LHCN-M2 (cell line): ENCODE results near the gene DYSF. TPM values are rescaled to one million over a fixed set of nuclear protein-coding genes. Genes with fewer than 3 reads are reported as not detected.

ENCODE experiments used
- DNase-seq: peaks from one replicate; pipeline ENCODE4 v3.0.0-alpha.2; 2012; ENCODE audit warnings: low read depth
- total RNA-seq: library from RNA; depleted of rRNA; stranded (reverse); fragments of >200 nt; gene quantifications from 2 replicates; pipeline ENCODE4 v1.2.3, GENCODE V29; 2014

DYSF gene
- total RNA-seq, 1 experiment from 2014 or later, result 59.5 TPM

DNA sequence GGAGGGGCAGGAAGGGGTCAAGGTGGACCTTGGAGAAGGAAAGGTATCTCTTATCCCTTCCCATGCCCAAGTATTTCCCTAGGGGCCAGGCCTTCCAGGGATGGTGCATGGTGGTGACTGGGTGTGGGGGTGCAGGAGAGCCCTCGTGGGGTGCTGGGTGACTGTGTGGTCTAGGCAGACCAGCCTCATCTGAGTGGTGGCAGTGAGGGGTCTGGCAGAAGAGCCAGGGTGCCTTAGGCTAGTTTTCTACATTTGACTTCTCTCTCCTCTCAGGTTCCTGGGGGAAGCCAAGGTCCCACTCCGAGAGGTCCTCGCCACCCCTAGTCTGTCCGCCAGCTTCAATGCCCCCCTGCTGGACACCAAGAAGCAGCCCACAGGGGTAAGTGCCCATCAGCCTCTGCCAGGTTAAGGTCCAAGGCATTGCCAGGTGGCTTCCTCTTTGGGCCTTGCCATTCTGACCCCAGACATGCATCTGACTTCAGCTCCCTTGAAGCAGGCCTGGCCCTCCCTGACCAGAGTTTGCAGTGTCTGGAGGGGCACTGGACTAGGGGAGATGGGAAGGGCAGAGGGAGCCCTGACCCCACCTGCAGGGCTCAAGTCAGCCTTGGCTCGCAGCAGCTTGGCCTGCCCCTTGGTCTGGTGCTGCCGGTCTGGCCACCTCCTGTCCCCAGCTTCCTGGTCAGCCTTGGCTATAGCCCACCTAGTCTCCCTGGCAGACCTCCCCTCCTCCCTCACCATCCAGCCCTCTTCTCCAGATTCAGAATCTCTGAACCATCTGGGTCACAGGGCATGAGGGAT, 49.8 kb downstream of the DYSF start:
- no peak for DNase-seq

DNA sequence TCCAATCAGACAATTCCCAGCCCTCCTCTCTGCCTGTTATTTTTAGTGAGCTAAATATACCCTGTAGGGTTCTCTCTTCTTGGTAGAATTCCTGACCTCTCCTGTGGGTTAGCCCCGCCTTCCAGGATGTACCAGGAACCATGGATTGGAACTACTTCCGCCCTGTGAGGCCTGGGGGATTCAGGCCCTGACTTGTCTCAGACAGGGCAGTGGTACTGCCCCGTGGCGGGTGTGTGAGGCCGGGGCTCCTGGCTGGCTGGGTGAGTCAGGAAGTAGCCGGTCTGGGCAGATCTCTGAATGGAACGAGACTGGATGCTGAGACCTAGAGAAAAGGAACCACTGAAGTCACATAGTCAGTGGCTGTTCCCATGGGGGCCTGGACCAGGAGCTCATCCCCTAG, 50.5 kb downstream of the DYSF start:
- DNase-seq, result no peak

DNA sequence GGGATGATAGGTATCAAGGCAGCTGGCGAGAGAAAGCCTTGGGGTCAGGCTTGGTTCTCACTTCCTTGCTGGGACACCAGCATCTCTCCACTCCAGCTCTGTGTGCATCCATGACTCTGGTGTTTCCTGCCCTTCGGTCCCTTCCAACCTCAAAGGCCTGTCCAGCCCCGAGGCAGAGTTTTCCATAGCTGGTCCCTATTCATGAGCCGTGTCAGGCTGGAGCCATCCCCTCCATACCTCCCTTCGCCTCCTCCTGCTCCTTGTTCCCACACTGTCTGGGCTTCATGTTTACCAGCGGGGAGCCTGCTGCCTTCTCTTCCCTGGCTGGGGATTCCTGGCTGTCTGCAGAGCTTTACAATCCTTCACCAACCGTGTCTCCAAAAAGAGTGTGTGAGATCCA, 51.2 kb downstream of the DYSF start:
- no peak for DNase-seq

DNA sequence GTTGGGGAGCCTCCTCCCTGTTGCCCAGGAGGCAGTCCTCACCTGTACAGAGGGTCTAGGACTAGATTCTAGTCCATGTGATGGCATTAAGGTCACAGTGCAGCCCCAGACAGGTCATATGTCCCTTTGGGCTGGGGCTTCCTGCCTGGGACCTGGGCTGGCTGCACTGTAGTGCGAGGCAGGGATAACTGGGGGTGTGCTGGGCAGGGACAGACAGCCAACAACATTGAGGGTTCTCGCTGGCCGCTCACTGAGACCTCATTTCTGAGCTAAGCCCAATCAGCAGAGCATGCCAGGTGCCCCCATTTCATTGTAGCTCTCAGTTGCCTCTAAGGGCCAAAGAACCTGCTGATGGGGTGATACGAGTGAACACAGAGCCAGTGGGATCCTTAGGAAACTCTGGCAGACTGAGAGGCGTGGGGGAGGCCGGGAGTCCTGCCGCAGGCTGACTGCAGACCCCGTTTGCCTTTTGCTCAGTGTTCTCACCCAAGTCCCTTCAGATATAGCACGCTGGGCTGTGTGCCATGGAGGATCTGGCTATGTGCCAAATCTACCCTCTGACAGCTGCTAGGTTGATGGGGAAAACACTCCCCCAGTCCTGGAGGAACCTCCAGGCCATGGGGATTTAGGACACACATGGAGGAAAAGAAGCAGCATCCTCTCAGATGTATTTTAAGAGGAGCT, 51.9 kb downstream of the DYSF start:
- peak; percentile 76 for DNase-seq

DNA sequence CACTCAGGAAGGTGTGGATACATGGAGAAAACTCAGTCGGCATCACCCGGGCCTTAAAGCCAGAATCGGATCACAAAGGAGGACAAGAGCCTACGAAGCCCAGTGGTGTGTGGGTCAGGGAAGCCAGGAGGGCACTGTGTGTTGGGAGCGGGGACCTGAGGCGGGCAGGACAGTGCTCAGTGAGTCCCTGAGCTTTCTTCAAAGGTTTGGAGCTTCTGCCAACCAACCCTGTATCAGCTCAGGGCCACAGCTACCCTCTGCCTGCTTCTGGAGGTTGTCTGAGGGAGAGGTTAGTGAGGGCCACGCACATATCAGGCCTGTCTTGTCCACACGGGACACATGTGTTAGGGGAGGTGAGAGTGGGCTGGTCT, 52.4 kb downstream of the DYSF start:
- DNase-seq, result no peak

DNA sequence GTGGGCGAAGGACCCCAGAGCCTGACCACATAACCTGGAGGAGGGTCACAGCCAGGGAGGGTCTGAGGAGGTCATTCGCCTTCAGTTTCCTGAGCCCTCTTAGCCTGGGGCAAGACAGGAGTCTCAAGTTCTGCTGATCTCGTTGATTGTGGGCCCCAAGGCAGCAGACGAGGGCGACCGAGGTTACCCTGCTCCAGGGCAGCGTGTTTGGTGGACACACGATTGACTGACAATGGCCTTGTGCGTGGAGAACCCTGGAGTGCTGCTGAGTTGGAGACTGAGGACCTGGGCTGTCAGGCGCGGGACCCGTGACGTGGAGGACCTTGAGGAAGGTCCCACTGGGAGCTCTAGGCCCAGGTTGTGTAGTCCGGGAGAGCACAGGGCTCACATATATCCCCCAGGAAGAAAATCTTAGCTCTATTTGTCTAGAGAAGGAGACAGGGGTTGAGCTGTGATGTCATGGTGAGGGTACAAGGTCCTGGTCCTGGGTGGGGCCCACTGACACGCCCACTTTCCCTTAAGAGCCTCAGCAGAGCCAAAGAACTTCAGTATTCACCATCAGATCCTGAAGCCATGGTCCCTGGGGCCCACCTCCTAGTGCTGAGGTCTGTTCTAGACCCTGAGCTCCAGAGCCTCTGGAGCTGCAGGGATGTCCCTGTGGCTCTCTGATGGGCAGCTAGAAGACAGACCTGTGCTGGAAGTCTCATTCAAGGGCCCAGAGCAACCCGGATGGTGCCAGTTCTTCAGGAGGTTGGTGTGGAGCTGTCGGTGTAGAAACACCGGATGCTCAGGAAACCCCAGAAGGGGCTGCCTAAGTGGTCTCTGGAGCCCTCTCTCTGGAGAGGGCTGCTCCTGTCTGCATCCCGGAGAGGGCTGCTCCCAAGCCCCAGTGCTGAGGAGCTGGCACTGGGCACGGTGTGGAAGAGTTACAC, 53.1 kb downstream of the DYSF start:
- DNase-seq, result no peak

DNA sequence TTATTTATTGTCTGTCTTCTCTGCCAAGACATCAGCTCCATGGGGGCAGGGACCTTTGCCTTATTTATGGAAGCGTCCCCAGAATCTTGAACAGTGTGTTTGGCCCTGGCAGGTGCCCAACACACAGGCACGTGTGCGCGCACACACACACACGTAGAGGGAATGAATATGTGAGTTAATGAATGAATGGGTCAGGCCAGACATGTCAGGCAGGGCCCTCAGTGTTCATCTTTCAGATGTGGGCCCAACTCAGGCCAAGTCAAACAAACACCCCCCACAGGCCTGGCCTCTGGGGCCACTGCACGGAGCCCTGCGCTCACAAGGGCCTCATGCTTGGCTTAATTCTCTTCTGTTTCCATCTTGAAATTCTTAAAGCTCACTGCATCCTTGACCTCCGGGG, 54.1 kb downstream of the DYSF start:
- DNase-seq, result no peak

DNA sequence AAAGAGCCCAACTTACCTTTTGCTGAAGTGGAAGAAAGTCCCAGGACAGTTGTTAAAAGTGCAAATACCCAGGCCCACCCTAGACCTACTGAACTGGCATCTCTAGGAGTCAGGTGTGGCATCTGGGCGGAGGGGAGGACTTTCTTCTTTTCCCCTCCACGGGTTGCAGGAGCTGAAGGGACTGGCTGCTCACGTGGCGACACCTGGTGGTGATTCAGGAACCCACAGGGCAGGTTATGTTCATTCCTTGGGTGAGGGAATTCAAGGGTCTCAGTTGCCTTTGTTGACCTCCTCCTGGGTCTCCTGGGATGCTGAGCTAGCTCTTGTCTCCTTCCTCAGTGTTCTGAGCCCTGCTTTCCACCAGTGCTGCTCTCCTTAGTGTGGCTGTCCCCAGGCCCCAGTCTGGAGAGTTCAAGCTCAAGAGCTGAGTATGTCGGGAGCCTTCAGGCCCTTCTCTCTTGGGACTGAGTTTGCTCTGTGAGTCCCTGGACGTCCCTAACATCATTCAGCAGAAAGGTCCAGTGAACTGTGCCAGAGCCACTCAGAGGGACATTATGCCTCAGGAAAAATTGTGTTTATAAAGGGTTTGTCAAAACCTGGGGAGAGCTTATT, 56.9 kb downstream of the DYSF start:
- DNase-seq, result peak; percentile 40

DNA sequence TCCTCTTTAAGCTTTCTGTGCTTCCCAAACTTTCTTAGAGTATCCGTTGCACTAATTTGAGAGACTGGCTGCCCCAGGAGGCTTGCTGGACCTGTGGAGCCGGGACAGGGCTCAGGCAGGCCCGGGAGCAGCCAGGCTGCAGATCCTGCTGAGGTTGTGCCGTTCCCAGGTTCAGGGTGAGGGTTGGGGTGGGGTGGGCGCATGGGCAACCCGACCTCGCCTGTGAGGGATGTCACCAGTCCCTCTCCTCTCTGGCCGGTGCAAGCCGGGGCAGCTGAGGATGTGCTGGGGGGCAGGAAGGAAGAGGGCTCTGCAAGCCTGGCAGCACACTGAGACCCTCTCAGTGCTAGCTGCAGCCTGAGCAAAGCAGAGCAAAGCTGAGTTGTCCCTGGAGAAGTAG, 57.6 kb downstream of the DYSF start:
- no peak for DNase-seq

DNA sequence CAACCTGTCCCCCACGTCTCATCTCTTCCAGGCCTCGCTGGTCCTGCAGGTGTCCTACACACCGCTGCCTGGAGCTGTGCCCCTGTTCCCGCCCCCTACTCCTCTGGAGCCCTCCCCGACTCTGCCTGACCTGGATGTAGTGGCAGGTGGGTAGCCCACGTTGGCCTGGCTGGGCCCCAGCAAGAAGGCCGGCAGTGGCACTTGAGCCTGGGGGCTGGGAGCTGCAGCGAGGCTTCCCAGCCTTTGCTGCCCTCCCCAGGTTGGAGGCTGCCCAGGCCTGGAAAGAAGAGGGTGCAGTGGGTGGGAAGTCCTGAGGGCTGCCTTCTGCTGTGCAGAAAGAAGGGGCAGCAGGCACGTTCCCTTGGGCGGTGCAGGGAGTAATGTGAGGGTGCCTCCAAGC, 58.4 kb downstream of the DYSF start:
- DNase-seq, result no peak

DNA sequence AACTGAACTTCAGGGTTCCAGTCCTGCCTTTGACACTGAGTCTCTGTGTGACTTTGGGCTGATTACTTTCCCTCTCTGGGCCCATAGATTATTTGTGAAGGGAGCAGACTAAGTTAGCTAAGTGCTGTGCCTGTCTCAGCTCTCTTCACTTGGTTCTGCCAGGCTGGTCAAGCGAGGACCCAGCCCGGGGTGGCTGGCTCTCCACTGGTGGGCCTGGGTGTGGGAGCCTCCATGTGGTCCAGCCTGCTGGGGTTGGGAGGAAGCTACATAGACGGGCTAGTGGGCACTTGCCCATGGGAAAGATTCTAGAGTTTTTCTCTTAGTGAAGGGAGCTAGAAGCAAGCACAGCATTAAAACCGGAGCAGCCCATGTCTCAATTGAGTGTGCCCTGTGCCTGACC, 59.0 kb downstream of the DYSF start:
- DNase-seq, result no peak

DNA sequence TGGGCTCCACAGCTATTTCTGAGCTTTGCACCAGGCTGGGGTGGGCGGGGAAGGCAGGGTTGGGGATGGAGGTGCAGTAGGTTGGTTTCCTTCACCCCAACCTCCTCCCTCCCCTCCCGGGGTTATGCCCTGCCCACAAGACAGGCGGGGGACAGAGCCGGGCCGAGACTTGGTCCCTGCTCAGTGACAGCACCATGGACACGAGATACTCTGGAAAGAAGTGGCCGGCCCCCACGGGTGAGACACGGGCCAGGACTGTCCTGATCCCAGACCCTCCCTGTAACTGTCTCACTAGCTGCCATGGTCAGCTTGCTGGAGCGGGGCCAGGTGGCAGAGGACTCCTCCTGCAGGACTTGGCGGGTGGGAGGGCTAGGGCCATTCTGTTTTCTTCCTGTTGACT, 59.7 kb downstream of the DYSF start:
- DNase-seq, result no peak

DNA sequence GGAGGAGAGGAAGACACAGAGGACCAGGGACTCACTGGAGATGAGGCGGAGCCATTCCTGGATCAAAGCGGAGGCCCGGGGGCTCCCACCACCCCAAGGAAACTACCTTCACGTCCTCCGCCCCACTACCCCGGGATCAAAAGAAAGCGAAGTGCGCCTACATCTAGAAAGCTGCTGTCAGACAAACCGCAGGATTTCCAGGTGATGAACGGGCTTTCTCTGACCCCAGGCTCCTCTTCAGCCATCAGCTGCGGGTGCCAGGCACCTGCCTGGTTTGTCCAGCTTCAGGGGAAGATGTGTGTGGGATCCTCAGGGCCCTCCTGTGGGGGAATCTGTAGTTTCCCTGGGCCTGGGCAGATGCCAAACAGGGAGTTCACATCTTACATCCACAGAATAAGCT, 60.4 kb downstream of the DYSF start:
- no peak for DNase-seq

DNA sequence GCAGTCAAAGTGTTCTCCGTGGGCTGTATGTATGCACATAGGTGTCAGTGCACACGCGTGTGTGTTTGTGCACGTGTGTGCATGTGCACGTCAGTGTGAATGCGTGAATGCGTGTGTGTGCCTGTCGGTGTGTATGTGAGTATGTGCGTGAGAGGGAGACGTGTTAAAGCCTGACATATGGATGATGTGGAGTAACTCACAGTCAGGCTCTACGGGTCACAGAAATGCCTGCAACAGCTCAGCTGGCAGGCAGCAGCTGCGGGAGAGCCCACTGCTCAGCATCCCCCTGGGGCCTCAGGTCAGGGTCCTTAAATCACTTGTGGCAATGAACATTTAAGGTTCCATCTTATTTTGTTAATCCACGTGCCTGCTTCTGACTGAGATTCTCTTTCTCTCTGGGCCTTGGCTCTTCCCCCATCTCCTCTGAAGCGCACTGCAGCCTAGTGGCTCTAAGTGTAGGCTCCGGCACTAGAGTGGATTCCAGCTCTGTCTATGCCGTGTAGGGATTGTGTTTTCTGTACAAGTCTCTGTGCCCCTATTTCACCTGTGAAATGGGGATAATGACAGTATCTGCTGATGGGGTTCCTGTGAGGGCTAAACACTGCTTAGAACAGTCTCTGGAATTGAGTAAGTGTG, 63.0 kb downstream of the DYSF start:
- no peak for DNase-seq

DNA sequence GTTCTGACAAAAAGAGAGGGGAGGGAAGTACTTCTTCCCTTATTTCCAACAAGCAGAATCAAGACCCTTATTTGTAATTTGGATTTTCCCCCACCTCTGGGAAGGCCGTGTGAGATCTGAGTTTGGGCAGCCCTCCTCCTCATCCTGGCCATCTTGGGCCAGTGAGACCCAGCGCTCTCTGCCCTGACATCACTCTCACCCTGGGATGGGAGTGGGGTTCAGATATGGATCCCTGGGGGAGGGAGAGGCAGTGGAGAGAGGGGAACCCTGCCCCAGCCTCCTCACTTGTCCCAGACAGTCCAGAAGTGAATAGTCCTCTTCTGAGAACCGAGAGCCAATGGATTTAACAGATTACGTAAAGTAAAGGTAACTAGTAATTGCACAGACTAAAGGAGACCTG, 64.5 kb downstream of the DYSF start:
- DNase-seq, result no peak

DNA sequence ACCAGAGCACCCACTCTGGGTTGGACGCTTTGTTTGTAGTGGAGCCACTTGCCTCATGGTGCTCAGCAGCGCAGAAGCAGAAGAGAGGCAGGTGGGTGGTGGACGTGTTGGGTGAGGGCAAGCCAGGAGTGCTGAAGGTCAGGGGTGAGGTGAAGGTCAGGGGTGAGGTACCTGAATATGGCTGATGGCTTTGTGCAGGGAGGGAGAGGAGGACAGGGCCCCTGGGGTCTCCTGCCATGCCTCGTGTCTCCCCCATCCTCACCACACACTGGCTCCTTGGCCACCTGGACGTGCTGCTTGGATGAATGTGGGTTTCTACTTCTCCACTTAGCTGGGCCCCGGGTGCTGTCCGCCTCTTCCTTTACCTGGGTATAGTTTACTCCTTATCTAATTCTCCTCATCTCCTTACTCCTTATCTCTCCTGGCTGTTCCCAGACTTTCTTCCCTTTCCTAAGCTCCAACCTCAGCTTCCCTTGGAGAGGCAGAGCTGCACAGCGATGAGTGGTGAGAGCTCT, 68.1 kb downstream of the DYSF start:
- DNase-seq, result no peak

DNA sequence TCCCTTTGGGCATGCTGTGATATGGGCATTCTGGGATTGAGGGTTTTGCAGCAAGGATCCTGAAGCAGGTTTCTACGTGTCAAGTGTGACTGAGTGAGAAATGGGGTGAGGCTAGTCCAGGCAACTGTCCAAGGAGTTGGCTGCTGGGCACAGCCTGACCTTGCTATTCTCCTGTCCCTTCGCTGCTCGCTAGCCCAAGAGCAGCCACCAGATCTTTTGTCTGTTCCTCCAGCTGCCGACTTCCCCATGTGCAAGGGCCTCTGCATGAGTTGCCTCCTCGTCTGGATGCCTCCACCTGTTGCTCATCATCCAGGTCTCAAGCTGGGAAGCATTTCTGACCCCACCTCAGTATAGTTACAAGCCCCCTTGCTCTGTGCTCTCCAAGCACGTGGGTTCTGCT, 71.1 kb downstream of the DYSF start:
- no peak for DNase-seq

DNA sequence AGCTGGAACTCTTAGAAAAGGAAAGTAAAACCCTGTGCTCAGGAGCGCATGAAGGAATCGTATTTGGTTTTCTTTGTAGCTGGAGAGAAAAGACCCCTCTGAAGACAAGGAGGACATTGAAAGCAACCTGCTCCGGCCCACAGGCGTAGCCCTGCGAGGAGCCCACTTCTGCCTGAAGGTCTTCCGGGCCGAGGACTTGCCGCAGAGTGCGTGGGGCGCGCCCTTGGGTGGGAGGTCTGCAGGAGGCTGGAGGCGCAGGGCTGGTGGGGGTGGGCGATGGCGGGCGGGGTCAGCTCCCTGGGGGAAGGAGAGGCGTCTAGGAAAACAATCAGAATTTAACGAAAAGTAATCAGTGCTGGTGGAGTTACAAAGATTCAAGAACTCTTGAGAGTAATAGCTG, 72.8 kb downstream of the DYSF start:
- DNase-seq, result no peak

DNA sequence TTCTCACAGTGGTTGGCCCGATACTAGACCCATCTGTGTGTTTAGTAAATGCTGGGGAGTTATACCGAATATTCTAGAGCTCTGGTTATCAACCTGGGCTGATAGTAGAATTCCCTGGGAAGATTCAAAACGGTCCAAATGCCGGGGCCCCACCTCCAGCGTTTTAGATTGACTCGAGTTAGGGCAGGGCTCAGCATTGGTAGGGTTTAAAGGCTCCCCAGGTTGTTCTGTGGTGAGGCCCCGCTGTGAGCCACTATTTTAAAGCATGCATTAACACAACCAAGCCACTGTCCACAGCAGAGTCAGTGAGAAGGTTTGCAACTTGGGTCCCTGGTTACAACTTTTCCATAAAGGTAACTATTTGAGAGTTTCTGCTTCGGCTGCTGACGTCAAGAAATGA, 73.6 kb downstream of the DYSF start:
- DNase-seq, result no peak

DNA sequence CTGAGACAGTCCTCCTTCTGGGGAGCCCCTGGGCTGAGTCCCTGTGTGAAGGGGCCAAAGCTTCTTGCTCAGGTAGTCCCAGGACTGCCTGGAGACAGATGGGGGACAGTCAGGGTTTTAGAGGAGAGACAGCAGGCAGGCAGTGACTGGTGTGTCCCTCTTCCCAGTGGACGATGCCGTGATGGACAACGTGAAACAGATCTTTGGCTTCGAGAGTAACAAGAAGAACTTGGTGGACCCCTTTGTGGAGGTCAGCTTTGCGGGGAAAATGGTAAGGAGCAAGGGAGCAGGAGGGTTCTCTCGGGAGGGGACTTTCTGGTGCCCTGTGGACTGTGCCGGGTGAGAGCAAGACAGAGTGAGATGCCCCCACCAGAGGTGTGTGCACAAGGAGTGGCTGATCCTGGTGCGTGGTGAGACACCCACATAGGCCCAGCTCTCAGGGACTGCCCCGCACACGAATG, 74.8 kb downstream of the DYSF start:
- DNase-seq, result no peak

DNA sequence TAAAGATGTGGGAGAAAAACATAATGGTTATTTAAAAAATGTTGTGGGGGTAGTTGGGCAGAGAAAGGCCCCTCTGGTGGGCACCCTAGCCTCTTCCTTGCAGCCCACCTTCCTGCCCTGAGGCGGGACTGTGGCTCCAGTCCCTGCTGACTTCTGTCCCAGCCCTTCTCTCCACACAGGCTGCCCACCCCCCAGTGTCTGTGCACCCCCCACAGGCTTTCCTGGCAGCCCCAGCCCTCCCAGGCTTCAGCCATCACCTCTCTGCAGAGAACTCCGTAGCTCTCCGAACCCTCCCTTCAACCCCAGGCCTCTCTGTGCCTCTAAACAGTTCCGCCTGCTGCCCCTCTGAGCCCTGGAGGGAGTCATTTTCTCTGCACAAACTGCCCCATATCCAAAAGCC, 75.4 kb downstream of the DYSF start:
- DNase-seq, result no peak
